A673 (cell line): ENCODE measurements around the gene KIFBP.

Experiments used
- EZH2 ChIP-seq: fragments of 200-600 bp; sonication (generic); IDR thresholded peaks from 2 replicates; pipeline ENCODE4 v1.6.1; 2017; ENCODE audit warnings: borderline replicate concordance, low read depth, mild to moderate bottlenecking, mixed read lengths, antibody characterized with exemption, low read length; ENCODE audit not compliant: poor library complexity, severe bottlenecking
- TF ChIP-seq, protein P1 (sequence below): fragments of 300-800, 200-600 bp; sonication (generic); conservative IDR thresholded peaks from 2 replicates; pipeline ENCODE4 v1.5.1; 2017; ENCODE audit warnings: low read depth, mild to moderate bottlenecking, antibody characterized with exemption, low read length, moderate library complexity, mixed read lengths

DNA sequence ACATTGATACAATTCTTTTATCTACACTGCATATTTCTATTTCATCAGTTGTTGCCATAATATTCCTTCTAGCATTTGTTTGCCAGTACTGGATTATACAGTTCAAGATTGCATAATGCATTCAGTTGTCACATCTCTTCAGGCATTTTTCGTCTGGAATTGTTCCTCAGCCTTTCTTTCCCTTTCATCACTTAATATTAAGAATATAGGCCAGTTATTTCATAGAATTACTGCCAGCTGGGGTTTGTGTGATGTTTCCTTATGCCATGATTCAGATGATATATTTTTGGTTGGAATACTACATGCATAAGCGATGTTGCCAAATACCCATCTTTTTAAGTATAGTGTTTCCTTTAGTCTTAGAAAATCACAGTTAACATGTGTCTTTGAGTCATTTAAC, 20.8 kb downstream of the KIFBP start:
- TF ChIP-seq, protein P1, sequence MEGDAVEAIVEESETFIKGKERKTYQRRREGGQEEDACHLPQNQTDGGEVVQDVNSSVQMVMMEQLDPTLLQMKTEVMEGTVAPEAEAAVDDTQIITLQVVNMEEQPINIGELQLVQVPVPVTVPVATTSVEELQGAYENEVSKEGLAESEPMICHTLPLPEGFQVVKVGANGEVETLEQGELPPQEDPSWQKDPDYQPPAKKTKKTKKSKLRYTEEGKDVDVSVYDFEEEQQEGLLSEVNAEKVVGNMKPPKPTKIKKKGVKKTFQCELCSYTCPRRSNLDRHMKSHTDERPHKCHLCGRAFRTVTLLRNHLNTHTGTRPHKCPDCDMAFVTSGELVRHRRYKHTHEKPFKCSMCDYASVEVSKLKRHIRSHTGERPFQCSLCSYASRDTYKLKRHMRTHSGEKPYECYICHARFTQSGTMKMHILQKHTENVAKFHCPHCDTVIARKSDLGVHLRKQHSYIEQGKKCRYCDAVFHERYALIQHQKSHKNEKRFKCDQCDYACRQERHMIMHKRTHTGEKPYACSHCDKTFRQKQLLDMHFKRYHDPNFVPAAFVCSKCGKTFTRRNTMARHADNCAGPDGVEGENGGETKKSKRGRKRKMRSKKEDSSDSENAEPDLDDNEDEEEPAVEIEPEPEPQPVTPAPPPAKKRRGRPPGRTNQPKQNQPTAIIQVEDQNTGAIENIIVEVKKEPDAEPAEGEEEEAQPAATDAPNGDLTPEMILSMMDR: no peak
- no peak for TF ChIP-seq EZH2
